Neural progenitor cell (in vitro differentiated cells): Measurements from ENCODE around the gene SSX4B.
"Not testable (repeated sequence)": the region's sequence is repeated elsewhere in the genome, so short reads cannot be mapped to it uniquely, and the experiment has no call there.

Experiments used
- CTCF ChIP-seq: fragments of 200-600 bp; sonication (generic); IDR thresholded peaks from 2 replicates; pipeline ENCODE4 v1.5.1; 2017; ENCODE audit warnings: antibody characterized with exemption, mild to moderate bottlenecking
- EZH2phosphoT487 ChIP-seq: fragments of 200-600 bp; sonication (generic); IDR thresholded peaks from 2 replicates; pipeline ENCODE4 v1.6.1; 2017; ENCODE audit warnings: antibody characterized with exemption

GRCh38 chrX:48359281-48359680 lies 52.5 kb downstream of the SSX4B start:
- TF ChIP-seq CTCF, EZH2phosphoT487: not testable (repeated sequence)
